ENCODE measurements around the gene RHBDL1.

The RHBDL1 gene

DNA sequence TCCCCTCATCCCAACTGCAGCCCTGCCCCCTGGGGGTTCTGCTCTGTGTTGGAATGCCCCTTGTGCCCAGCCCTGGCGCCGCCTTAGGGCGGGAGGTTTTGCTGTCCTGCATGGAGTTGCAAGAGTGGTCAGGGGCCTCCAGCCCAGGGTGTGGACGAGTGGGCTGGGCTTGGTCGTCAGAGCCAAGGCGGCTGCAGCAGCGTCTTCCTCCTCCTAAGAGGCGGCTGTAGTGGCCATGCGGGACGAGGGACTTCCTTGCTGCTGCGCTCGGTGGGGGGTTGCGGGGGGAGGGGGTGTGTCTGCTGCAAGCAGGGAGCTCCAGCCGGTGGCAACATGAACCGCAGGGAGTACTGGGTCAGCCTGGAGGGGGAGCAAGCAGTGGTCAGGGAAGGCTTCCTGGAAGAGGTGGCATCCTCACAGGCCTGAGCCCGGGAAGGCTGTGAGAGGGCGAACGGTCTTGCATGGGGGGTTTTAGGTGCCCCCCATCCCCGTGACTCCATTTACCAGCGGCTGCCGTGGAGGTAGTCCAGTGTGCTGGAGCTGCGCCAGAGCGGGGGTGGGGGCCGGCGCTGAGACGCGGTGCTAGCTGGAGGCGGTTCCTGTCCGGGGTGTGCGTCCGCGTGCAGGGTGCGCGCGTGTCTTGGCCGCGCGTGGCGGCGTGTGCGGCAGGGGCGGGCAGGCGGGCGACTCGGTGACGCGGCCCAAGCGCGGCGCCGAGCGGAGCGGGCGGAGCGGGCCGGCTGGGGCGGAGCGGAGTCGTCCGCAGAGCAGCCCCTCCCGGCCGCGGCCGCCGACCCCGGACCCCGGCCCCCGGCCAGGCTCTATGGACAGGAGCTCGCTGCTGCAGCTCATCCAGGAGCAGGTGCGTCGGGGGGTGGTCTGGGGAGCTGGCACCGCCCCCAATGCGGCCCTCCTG lies at the start of gene RHBDL1:
TSS of gene RHBDL1 (plus strand) at position 704 of the 916 bp plus-strand sequence. CDS start at position 824, 120 bp downstream.
- no peak for DNase-seq

DNA sequence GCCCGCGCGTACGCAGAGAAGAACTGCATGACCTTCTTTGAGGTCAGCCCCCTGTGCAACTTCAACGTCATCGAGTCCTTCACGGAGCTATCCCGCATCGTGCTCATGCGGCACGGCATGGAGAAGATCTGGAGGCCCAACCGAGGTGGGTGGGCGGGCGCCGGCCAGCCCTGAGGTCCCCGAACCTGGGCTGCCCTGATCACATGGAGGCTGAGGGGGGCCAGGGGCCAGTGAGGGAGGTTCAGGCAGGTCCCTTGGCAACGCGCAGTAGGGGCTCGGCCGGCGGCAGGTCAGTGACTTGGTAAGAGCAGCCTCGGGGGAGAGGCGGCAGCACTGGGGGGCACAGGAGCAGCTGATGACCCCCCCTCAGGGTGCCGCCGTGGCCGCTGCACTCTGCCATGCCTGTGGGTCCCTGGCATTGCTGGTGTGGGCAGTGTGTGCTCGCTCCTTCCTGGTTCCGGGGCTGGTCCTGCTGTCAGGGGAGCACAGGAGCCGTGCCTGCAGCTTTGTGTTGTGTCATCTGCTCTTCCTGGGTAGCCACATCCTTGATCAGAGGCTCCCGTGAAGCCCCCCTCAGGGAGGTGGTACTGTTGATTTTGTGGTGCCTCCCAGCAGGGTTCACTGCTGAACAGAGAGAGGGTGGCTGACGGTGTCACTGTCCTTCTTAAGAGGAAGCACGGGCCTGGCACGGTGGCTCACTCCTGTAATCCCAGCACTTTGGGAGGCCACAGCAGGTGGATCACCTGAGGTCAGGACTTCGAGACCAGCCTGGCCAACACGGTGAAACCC lies 49.3 kb upstream of the RHBDL1 start:
- no peak for DNase-seq

DNA sequence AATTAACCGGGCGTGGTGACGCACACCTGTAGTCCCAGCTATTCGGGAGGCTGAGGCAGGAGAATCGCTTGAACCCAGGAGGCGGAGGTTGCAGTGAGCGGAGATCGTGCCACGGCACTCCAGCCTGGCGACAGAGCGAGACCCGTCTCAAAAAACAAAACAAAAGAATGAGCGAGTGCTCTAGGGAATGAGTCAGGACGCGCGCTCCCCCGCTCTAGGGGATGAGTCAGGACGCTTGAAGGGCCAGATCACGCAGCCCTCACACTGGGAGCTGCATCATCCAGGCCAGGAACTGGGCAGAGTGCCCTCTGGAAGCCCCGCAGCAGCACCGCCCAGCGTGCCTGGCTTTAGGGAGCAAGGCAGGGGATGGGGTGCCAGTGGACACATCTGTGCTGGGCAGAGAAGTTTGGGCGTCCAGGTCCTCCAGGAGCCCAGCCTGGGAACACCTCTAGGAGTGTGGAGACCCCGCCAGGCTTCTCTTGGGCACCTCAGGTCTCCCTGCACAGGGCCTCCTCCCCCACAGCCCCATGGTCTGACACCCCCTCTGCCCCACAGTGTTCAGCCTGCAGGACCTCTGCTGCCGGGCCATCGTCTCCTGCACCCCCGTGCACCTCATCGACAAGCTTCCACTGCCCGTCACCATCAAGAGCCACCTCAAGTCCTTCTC lies 48.6 kb upstream of the RHBDL1 start:
- DNase-seq, result peak in 1 of 2 experiments; percentile 30

GRCh38 chr16:627454-628239 lies 47.8 kb upstream of the RHBDL1 start:
- DNase-seq, result no peak

GRCh38 chr16:628321-629061 lies 47.0 kb upstream of the RHBDL1 start:
- no peak for DNase-seq

DNA sequence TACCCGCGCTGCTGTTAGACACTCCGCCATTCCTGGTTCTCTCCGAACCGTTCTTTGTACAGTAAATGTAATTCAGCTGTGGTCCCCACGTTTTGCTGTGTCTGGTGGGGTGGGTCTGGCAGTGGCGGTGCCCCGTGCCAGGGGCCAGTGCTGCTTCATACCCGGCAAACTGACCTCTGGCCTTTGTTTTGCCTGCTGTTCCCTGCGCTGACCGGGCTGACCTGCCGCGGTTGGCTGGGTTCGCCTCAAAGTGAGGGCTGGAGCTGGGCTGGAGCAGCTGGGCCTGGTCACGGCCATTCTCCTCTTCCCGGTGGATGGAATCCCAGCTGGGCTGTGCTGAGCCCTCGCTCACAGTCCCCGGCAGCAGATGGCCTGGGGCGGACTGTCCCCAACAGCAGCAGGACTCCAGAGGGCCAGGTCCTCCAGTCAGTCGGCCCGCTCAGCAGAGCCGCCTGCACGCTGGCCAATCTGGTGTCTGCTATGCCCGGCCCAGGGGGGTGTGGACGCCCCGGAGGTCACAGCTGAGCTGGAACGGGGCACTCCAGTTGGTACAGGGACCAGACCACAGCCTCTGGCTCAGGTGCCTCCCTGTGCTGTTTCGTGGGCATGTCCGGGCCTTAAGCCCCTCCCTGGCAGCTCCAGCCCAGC lies 46.2 kb upstream of the RHBDL1 start:
- DNase-seq, result no peak

DNA sequence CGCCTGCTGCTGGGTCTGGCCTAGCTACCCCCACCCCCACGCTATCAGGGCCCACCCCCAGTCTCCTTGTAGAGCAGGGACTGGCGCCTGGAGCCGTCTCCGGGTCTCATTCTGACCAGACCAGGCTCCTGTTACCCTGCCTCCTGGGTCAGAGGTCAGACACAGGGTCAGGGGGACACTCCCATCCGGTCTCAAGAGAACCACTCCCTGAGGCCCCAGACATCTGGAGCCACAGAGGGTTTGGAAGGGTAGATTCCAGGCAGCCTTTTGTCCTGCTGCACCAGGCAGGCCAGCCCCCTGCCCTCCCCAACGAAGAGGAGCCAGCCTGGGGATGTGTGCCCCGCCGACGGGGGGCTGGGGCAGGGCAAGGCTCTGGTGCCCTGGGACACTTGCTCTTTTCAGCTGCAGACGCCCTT lies 45.6 kb upstream of the RHBDL1 start:
- DNase-seq, result no peak

GRCh38 chr16:630249-630814 lies 45.1 kb upstream of the RHBDL1 start:
- DNase-seq, result no peak

GRCh38 chr16:630815-631405 lies 44.6 kb upstream of the RHBDL1 start, which contains the start of gene WFIKKN1:
TSS of gene WFIKKN1 (plus strand) at chr16:630985. CDS start at chr16:631254, 269 bp downstream.
- DNase-seq, result no peak

DNA sequence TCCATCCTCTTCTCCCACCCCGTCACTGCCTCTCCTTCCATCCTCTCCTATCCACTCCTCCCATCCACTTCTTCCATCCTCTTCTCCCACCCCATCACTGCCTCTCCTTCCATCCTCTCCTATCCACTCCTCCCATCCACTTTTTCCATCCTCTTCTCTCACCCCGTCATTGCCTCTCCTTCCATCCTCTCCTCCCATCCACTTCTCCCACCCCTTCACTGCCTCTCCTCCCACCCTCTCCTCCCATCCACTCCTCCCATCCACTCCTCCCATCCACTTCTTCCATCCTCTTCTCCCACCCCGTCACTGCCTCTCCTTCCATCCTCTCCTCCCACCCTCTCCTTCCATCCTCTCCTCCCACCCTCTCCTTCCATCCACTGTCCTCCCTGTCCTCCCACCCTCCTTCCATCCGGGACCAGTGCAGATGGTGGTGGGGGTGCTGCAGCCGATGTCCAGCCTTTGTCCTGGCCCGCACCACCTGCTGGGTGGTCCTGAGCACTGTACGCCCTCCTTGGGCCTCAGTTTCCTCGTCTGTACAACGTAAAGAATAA lies 43.6 kb upstream of the RHBDL1 start:
- no peak for DNase-seq

GRCh38 chr16:632486-633335 lies 42.8 kb upstream of the RHBDL1 start:
- no peak for DNase-seq

DNA sequence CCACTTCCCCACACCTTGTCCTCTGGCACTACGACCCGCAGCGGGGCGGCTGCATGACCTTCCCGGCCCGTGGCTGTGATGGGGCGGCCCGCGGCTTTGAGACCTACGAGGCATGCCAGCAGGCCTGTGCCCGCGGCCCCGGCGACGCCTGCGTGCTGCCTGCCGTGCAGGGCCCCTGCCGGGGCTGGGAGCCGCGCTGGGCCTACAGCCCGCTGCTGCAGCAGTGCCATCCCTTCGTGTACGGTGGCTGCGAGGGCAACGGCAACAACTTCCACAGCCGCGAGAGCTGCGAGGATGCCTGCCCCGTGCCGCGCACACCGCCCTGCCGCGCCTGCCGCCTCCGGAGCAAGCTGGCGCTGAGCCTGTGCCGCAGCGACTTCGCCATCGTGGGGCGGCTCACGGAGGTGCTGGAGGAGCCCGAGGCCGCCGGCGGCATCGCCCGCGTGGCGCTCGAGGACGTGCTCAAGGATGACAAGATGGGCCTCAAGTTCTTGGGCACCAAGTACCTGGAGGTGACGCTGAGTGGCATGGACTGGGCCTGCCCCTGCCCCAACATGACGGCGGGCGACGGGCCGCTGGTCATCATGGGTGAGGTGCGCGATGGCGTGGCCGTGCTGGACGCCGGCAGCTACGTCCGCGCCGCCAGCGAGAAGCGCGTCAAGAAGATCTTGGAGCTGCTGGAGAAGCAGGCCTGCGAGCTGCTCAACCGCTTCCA lies 42.0 kb upstream of the RHBDL1 start:
- DNase-seq, result no peak

GRCh38 chr16:634051-634670 lies 41.3 kb upstream of the RHBDL1 start:
- DNase-seq, result no peak

DNA sequence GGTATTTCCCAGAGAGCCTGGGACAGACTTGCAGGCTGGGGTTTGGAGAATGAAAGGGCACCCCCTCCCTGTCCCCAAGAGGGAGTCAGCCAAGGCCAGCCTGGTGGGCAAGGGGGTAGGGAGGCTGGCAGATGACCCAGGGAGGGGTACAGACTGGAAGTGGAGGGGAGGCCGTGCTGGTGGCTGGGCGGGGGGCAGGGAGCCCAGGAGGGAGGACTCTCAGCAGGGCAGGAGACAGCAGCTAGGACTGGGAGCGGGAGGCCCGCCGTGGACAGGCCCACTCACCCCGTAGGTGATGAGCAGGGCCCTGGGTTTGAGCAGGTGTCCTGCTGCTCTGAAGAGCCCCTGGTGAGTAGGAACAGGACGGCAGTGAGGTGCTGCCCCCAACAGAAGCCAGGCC lies 40.5 kb upstream of the RHBDL1 start:
- DNase-seq, result no peak

DNA sequence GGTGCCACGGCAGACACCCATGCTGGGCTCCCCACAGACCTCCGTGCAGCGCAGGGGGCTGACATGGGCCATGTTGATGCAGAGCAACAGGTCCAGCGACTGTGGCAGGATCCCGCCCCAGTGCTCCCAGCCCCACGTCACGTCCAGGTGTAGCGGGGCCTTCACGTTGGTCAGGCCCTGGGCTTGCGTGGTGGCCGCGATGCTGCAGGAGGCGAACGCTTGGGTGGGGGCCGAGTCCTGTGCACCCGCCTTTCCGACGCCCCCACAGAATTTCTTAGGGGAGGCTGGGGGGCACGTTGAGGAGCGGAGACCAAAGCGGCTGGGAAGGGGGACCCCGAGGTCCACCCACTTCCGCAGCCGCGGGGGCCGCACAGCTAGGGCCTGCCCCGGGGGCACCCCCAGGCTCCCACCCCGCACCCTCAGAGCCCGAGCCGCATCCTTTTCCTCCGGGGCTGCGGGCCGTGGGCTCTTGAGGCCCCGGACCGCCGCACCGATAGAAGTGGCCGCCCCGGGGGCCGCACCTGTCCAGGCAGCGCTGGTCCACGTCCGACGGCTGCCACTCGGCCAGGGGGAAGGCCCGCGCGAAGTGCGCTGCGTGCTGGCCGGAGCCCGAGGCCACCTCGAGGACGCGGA lies 39.8 kb upstream of the RHBDL1 start:
- DNase-seq, result no peak

DNA sequence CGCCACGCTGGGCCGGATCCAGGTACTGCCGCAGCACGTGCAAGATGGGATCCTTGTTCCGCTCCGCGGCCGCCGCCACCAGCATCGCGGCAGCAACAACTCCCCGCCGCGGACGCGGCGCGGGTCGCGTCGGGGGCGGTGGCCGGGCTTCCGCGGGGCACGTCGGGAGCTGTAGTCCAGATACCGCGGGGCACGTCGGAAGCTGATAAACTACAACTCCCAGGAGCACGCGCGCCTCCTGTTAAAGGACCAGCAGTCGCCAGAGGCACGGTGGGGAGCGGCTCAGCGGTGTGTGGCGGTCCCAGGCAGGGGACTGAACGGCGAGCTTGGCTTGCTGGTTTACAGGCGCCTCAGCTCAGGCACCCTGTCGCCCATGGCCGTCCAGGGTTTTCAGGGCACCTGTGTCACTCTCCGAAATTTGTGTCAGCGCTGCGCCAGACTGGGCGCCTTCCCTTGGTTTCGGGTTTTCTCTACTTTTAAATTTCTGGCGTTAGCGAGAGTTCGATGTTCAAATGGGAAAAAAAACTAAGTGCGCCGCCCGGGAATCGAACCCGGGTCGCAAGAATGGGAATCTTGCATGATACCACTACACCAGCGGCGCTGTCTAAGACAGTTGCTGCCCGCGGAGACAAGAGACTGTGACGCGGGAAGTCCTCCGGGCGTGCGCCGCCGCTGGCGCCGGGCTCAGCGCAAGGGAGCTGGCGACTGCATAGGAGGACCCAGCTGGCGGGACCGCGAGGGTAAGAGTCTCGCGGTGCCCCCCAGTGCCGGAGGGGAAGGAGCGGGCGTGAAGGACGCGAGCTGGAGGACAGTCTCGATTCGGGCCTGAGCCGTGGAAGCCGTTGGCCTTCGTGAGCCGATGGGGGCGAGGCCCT lies 39.0 kb upstream of the RHBDL1 start, which contains the start of gene METTL26:
TSS of gene METTL26 (minus strand) at position 100 of the 875 bp plus-strand sequence. CDS start at position 85, 15 bp downstream.
- peak; percentile 64 to 84 for DNase-seq
